HFF-Myc (cell line): ENCODE data around the gene SPAG8.

ENCODE experiments used
- DNase-seq: peaks from one replicate; pipeline ENCODE4 v3.0.0-alpha.2; 2011; ENCODE audit warnings: low read depth; ENCODE audit errors: extremely low read depth
- H3K4me3 ChIP-seq: replicated peaks from 2 replicates; pipeline ENCODE4 v1.5.1; 2011; ENCODE audit warnings: low read depth, mild to moderate bottlenecking, control low read depth, low read length
- CTCF ChIP-seq: IDR thresholded peaks from 2 replicates; pipeline ENCODE4 v1.5.1; 2012; ENCODE audit warnings: mild to moderate bottlenecking, low read depth, low read length, control low read depth; ENCODE audit errors: missing control alignments

The SPAG8 gene

GRCh38 chr9:35767458-35767857, 44.6 kb downstream of the SPAG8 start:
- no peak overlapping the region for H3K4me3 ChIP-seq
- no peak for DNase-seq
- TF ChIP-seq CTCF: no peak

DNA sequence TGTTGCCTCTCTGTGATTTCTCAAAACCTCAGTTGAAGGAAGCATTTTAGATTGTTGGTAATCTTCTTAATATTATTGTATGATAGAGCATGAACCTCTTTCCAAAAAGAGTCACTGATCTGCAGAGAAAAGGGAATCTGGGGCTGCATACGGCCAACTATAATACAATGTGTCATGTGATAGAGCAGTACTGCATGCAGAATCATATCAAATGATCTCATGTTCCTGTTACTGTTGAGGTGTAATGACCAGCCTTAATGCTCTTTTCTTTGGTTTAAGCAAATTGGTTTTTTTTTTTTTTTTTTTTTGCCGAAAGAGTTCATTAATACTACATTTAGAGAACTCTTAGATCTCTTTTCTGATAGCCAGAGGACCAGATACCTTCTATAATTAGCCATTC, 45.1 kb downstream of the SPAG8 start:
- no peak for TF ChIP-seq CTCF
- H3K4me3 ChIP-seq: no peak overlapping the region
- DNase-seq: no peak

- DNase-seq: no peak
- no peak for TF ChIP-seq CTCF
- no peak overlapping the region for H3K4me3 ChIP-seq
Observed at GRCh38 chr9:35763803-35764202, 48.3 kb downstream of the SPAG8 start.

- DNase-seq: no peak
- H3K4me3 ChIP-seq: no peak overlapping the region
- no peak for TF ChIP-seq CTCF
Observed at GRCh38 chr9:35763181-35763580, 48.9 kb downstream of the SPAG8 start.

DNA sequence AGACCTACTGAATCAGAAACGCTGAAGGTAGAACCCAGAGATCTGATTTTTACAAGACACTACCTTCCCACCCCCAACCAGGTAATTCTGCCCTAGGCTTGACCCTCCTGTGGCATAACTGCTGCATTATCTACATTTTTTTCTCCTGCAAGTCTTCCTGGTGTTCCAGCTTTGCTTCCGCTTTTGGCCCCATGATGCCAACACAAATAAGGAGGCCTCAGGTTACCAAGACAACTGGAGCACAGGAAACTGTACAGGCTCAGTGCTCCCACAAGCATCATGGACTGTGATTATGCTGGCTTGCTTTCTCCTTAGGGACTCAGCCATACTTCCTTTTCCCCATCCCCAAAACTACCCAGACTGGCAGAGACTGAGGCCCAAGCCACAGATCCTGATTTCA, 51.4 kb downstream of the SPAG8 start:
- no peak for DNase-seq
- H3K4me3 ChIP-seq: no peak overlapping the region
- TF ChIP-seq CTCF: no peak

DNA sequence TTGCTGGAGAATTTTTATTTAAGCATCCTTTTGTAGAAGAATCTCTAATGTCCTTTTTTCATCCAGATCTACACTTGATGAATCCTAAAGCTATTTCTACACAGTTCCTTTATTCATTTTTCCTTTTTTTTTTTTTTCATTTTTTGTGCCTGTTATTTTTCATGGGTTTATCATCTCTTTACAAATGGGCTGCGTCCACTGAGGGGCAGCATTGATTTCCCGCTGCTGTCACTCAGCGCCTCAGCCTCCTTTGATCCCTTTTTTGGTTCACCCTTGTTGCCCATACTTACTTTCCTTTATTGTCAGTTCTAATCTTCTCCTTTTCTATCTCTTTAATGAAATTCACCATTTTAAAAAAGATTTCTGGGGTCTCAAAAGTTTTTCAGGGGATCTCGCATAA, 52.3 kb downstream of the SPAG8 start:
- no peak for DNase-seq
- no peak overlapping the region for H3K4me3 ChIP-seq
- no peak for TF ChIP-seq CTCF
